ENCODE measurements around the gene ADGRV1. TPM values are rescaled to one million over a fixed set of nuclear protein-coding genes. Genes with fewer than 3 reads are reported as not detected.
"Not testable (repeated sequence)": the region's sequence is repeated elsewhere in the genome, so short reads cannot be mapped to it uniquely, and the experiment has no call there.

Gene ADGRV1
- total RNA-seq, 8 experiments from 2014 or later = 0.87 to 92.4 (median 44.9) TPM

- WGBS, 10 experiments = 0 to 82% (median 8%) methylated on average over 1 to 3 of the region's 3 CpGs; no CpG with 5 or more reads in 1 of the 10 experiments
- Histone ChIP-seq H3K4me3 (peak overlapping the region; percentile 51 to 92 (median 70)), H3K4me1 (replicated peaks in 1 of 2) (peaks cover 13 to 21% of the 10 kb centered on the region in 2 donors), H3K27ac (no peak overlapping the region)
- ATAC-seq (replicated peaks in 6 of 8) = no peak
- in situ Hi-C loops (cut with MboI; ENCODE audit: low pct_unique_long_range_greater_than_20kb in 2 of 9, low sequenced_read_pairs in 9 of 9, unreplicated experiment in 9 of 9) = no loop called here
These were observed 726 bp upstream of the ADGRV1 start for GRCh38 chr5:90557871-90558270.

GRCh38 chr5:90560771-90561170 is 2.2 kb downstream of the ADGRV1 start:
- Histone ChIP-seq H3K4me1 (replicated peaks in 1 of 2) (peaks cover 13 to 30% of the 10 kb centered on the region in 2 donors), H3K27ac (no peak overlapping the region), H3K4me3 (peak overlapping the region in 1 of 5 donors; percentile 92)
- in situ Hi-C loops (cut with MboI; ENCODE audit: low pct_unique_long_range_greater_than_20kb in 2 of 9, low sequenced_read_pairs in 9 of 9, unreplicated experiment in 9 of 9) = no loop called here
- 0 to 67% (median 40%) methylated on average over 1 to 2 of the region's 2 CpGs; no CpG with 5 or more reads in 3 of the 10 experiments for WGBS, 10 experiments
- ATAC-seq (replicated peaks in 6 of 8) = no peak

- ATAC-seq (replicated peaks in 6 of 8) = no peak
- in situ Hi-C loops (cut with MboI; ENCODE audit: low pct_unique_long_range_greater_than_20kb in 2 of 9, low sequenced_read_pairs in 9 of 9, unreplicated experiment in 9 of 9) = no loop called here
- H3K4me3 ChIP-seq = no peak overlapping the region
- WGBS, 10 experiments = 33 to 80% (median 61%) methylated on average over 1 of the region's 1 CpG
- H3K4me1 ChIP-seq (replicated peaks in 1 of 2) = peaks cover 13 to 30% of the 10 kb centered on the region in 2 donors
- H3K27ac ChIP-seq = no peak overlapping the region
These were observed 3.2 kb downstream of the ADGRV1 start for GRCh38 chr5:90561766-90562165.

GRCh38 chr5:90562341-90562740 is 3.7 kb downstream of the ADGRV1 start:
- Histone ChIP-seq H3K4me3 (peak overlapping the region in 2 of 5 donors; percentile 1 to 3), H3K27ac (peak overlapping the region in 1 of 2 donors; percentile 18), H3K4me1 (replicated peaks in 1 of 2) (peaks cover 12 to 30% of the 10 kb centered on the region in 2 donors)
- WGBS, 10 experiments = 10 to 49% (median 28%) methylated on average over 1 to 5 of the region's 5 CpGs; no CpG with 5 or more reads in 2 of the 10 experiments
- peak in 1 of 8 experiments; percentile 36 for ATAC-seq (replicated peaks in 6 of 8)
- in situ Hi-C loops (cut with MboI; ENCODE audit: low pct_unique_long_range_greater_than_20kb in 2 of 9, low sequenced_read_pairs in 9 of 9, unreplicated experiment in 9 of 9) = no loop called here

GRCh38 chr5:90563108-90563507 is 4.5 kb downstream of the ADGRV1 start:
- 0 to 44% (median 20%) methylated on average over 1 of the region's 1 CpG; no CpG with 5 or more reads in 2 of the 10 experiments for WGBS, 10 experiments
- ATAC-seq (replicated peaks in 6 of 8) = no peak
- Histone ChIP-seq H3K4me3 (no peak overlapping the region), H3K27ac (no peak overlapping the region), H3K4me1 (replicated peaks in 1 of 2) (peaks cover 9 to 30% of the 10 kb centered on the region in 2 donors)
- in situ Hi-C loops (cut with MboI; ENCODE audit: low pct_unique_long_range_greater_than_20kb in 2 of 9, low sequenced_read_pairs in 9 of 9, unreplicated experiment in 9 of 9) = no loop called here

GRCh38 chr5:90565491-90565890 is 6.9 kb downstream of the ADGRV1 start:
- Histone ChIP-seq H3K4me3 (no peak overlapping the region), H3K4me1 (replicated peaks in 1 of 2) (peaks cover 9 to 30% of the 10 kb centered on the region in 2 donors), H3K27ac (no peak overlapping the region)
- ATAC-seq (replicated peaks in 6 of 8) = no peak
- in situ Hi-C loops (cut with MboI; ENCODE audit: low pct_unique_long_range_greater_than_20kb in 2 of 9, low sequenced_read_pairs in 9 of 9, unreplicated experiment in 9 of 9) = no loop called here
- 64 to 100% (median 95%) methylated on average over 2 to 3 of the region's 3 CpGs for WGBS, 10 experiments

- ATAC-seq (replicated peaks in 6 of 8) = no peak
- Histone ChIP-seq H3K4me3 (no peak overlapping the region), H3K4me1 (replicated peaks in 1 of 2) (no peaks in the 10 kb centered on the region), H3K27ac (no peak overlapping the region)
- in situ Hi-C loops (cut with MboI; ENCODE audit: low pct_unique_long_range_greater_than_20kb in 2 of 9, low sequenced_read_pairs in 9 of 9, unreplicated experiment in 9 of 9) = no loop called here
- WGBS, 10 experiments = 0 to 100% (median 88%) methylated on average over 1 of the region's 1 CpG; no CpG with 5 or more reads in 3 of the 10 experiments
These were observed 10.5 kb downstream of the ADGRV1 start for GRCh38 chr5:90569084-90569483.

GRCh38 chr5:90570034-90570433 is 11.4 kb downstream of the ADGRV1 start:
- WGBS, 10 experiments = 0 to 100% (median 94%) methylated on average over 1 to 2 of the region's 2 CpGs
- no peak for ATAC-seq (replicated peaks in 6 of 8)
- no peak overlapping the region for H3K27ac ChIP-seq
- H3K4me1 ChIP-seq (replicated peaks in 1 of 2) = no peaks in the 10 kb centered on the region
- in situ Hi-C loops (cut with MboI; ENCODE audit: low pct_unique_long_range_greater_than_20kb in 2 of 9, low sequenced_read_pairs in 9 of 9, unreplicated experiment in 9 of 9) = no loop called here
- no peak overlapping the region for H3K4me3 ChIP-seq

GRCh38 chr5:90571147-90571773 is 12.7 kb downstream of the ADGRV1 start:
- ATAC-seq (replicated peaks in 6 of 8) = peak in 1 of 8 experiments; percentile 31
- WGBS, 10 experiments = 0 to 92% (median 71%) methylated on average over 1 of the region's 1 CpG; no CpG with 5 or more reads in 3 of the 10 experiments
- in situ Hi-C loops (cut with MboI; ENCODE audit: low pct_unique_long_range_greater_than_20kb in 2 of 9, low sequenced_read_pairs in 9 of 9, unreplicated experiment in 9 of 9) = no loop called here
- Histone ChIP-seq H3K4me1 (replicated peaks in 1 of 2) (no peaks in the 10 kb centered on the region), H3K4me3 (no peak overlapping the region), H3K27ac (no peak overlapping the region)

- in situ Hi-C loops (cut with MboI; ENCODE audit: low pct_unique_long_range_greater_than_20kb in 2 of 9, low sequenced_read_pairs in 9 of 9, unreplicated experiment in 9 of 9) = no loop called here
- no peak for ATAC-seq (replicated peaks in 6 of 8)
- 18 to 100% (median 91%) methylated on average over 1 to 5 of the region's 5 CpGs; no CpG with 5 or more reads in 2 of the 10 experiments for WGBS, 10 experiments
- no peak overlapping the region for H3K27ac ChIP-seq
- H3K4me1 ChIP-seq (replicated peaks in 1 of 2) = no peaks in the 10 kb centered on the region
- no peak overlapping the region for H3K4me3 ChIP-seq
These were observed 17.1 kb downstream of the ADGRV1 start for GRCh38 chr5:90575712-90576111.

- H3K4me1 ChIP-seq (replicated peaks in 1 of 2); ATAC-seq (replicated peaks in 6 of 8); in situ Hi-C loops (cut with MboI; ENCODE audit: low pct_unique_long_range_greater_than_20kb in 2 of 9, low sequenced_read_pairs in 9 of 9, unreplicated experiment in 9 of 9); H3K27ac ChIP-seq; H3K4me3 ChIP-seq: not testable (repeated sequence)
- WGBS, 10 experiments = 33 to 100% (median 94%) methylated on average over 1 to 2 of the region's 3 CpGs; no CpG with 5 or more reads in 1 of the 10 experiments
These were observed 18.0 kb downstream of the ADGRV1 start for GRCh38 chr5:90576566-90576965.

- H3K27ac ChIP-seq; in situ Hi-C loops (cut with MboI; ENCODE audit: low pct_unique_long_range_greater_than_20kb in 2 of 9, low sequenced_read_pairs in 9 of 9, unreplicated experiment in 9 of 9); ATAC-seq (replicated peaks in 6 of 8); H3K4me3 ChIP-seq; H3K4me1 ChIP-seq (replicated peaks in 1 of 2): not testable (repeated sequence)
- WGBS, 10 experiments = 8 to 100% (median 58%) methylated on average over 1 to 2 of the region's 2 CpGs; no CpG with 5 or more reads in 3 of the 10 experiments
These were observed 21.3 kb downstream of the ADGRV1 start for GRCh38 chr5:90579905-90580304.

GRCh38 chr5:90581956-90582355 is 23.4 kb downstream of the ADGRV1 start:
- Histone ChIP-seq H3K27ac (no peak overlapping the region), H3K4me1 (replicated peaks in 1 of 2) (no peaks in the 10 kb centered on the region), H3K4me3 (no peak overlapping the region)
- peak in 3 of 8 experiments; percentile 24 to 71 (median 57) for ATAC-seq (replicated peaks in 6 of 8)
- 0 to 100% (median 90%) methylated on average over 1 to 2 of the region's 2 CpGs; no CpG with 5 or more reads in 1 of the 10 experiments for WGBS, 10 experiments
- in situ Hi-C loops (cut with MboI; ENCODE audit: low pct_unique_long_range_greater_than_20kb in 2 of 9, low sequenced_read_pairs in 9 of 9, unreplicated experiment in 9 of 9) = no loop called here
